ENCODE measurements around the gene HSPA12A.

HSPA12A gene

DNA sequence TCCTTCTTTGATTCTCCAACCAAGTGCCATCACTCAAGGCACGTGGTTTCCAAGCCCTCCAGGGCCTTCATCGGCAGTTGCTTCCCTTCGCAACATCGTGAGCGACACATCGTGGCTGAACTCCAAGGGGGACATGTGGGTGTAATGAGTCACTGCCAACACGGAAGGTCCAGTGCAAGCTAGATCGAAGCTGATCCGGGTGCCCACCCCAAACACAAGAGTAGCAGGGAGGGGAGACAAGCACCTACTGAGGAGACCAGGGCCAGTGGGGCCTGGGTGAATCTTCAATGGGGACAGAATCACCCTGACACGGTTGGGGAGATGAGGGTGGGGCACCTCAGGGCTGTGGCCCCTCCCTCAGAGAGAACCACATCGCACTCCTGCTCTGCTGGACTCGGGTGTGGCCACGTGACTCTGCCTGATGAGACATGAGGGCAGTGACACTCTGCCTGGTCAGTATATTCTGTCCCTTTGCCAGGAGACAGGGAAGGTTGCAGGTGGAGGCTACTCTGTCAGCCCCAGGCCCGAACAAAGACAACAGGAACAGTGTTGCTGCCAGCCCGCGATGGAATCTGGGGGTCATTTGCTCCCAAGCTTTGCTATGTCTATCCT, 36.8 kb upstream of the HSPA12A start:
- in situ Hi-C loops (cut with HindIII; ENCODE audit: low pct_unique_long_range_greater_than_20kb, low sequenced_read_pairs), result no loop called here
- DNase-seq (ENCODE audit: low read depth in 1 of 2, low spot score in 1 of 2), result no peak
- TF ChIP-seq JUND (IDR thresholded peaks at IDR 0.05; ENCODE audit: low read depth), result no peak

DNA sequence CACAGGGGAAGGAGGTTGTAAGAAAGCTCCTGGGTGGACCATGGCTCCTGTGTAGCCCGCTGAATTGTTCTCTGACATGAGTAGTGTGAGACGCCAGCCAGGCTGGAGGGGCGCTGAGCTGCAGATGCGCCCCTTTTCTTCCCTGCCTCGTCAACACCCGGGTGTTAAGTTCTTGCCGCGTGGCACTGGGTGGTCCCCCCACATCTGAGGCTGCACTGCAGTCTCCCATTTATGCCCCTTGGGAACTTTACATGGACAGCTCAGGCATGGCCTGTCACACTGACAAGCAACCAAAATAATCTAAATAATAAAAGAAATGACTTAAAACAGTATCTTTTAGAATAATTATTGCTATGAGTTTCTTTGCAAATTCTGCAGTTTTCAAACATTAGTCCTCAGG, 34.6 kb upstream of the HSPA12A start:
- DNase-seq (ENCODE audit: low read depth in 1 of 2, low spot score in 1 of 2), result no peak
- TF ChIP-seq JUND (IDR thresholded peaks at IDR 0.05; ENCODE audit: low read depth), result no peak
- in situ Hi-C loops (cut with HindIII; ENCODE audit: low pct_unique_long_range_greater_than_20kb, low sequenced_read_pairs), result no loop called here

DNA sequence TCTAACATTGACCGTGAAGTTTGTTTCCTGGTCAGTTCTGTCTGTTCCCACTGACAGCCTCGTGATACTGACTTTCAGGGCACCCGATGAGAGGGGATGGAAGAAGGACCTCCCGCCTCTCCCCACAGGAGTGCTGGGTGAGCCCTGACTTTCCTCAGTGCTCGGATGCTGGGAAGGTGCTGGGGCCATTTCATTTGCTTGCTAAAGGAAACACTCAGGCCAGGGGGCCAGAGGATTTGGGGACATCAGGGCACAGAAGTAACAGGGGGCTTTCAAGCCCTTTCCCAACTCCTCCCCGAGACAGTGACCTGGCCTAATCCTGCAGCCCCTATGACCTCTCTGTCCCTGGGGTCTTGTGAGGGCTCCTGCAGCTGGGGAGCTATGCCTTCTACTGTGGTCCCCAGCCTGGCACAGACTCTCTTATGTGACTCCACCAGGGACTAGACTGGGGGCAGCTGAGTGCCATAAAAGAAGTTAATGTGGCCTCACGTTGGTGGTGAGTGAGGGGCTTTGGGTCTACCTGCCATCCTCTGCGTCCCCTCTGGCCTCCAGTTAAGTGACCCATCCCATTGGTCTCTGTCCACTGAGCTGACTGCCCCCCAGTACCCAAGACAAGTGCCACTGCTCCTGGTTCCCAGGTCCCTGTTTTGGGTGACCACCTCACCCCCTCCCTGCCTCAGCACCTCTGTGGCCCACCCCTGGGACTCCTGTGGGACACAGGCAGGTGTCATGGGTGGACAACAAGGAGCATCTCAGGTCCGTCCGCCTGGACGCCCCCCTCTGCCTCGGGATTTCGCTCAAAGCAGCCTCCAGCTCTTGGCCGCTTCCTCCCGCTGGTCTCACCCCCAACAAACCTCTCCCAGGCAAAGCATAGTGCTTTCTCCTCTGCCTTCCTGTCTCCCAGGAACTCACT, 33.4 kb upstream of the HSPA12A start:
- in situ Hi-C loops (cut with HindIII; ENCODE audit: low pct_unique_long_range_greater_than_20kb, low sequenced_read_pairs), result no loop called here
- no peak for TF ChIP-seq JUND (IDR thresholded peaks at IDR 0.05; ENCODE audit: low read depth)
- DNase-seq (ENCODE audit: low read depth in 1 of 2, low spot score in 1 of 2), result no peak

DNA sequence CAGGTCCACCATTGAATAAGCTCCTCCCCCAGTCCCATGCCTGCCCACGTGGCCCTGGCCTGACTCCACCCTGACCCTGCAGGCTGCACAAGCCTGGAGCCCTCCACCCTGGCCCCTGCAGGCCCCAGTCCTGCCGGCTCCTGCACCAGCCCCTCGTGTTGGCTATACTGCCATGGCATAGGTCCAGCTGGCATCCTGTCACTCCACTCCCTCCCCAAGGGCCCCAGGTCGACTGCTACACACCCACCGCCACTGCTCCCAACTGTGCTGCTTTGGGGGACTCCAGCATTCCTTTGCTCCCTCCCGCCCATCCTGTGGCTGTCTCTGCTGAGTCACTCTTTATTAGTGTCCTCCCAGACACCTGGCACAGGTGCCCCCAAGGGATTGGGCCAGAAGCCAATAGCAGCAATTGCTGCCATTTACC, 32.4 kb upstream of the HSPA12A start:
- no peak for TF ChIP-seq JUND (IDR thresholded peaks at IDR 0.05; ENCODE audit: low read depth)
- in situ Hi-C loops (cut with HindIII; ENCODE audit: low pct_unique_long_range_greater_than_20kb, low sequenced_read_pairs), result no loop called here
- peak in 1 of 2 experiments; percentile 56 for DNase-seq (ENCODE audit: low read depth in 1 of 2, low spot score in 1 of 2)

DNA sequence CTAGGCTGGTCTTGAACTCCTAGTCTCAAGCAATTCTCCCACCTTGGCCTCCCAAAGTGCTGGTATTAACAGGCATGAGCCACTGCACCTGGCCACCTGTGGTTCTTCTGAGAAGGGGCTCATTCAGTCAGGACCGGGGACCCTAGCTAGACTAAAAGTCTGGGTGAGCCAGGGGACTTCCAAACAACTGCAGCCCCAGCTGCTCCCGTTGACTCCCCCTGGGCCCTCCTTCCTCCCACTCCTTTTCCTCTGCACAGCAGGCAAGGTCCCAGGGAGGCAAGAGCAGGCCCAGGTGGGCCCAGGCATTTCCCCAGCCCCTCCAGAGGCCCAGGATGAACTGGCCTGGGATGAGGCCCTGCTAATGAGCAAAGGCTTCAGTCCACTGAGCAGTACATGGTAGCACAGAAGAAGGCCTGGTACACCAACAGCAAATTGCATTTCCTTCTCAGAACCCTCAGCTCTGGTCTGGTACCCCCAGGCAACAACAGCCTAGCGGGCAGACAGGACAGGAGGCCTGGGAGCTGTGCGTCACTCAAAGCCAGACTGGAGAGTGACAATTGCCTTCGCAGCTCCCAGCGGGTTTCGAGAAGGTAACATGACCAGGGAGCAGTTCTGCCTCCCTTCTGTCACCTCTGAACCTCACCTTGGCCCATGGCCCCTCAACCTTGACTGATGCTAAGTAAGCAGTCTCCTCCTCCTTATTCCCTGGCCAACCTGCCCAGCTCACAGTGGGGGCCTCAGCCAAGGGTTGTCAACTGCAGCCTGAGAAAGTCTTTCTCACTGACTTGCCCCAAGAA, 30.7 kb upstream of the HSPA12A start:
- DNase-seq (ENCODE audit: low read depth in 1 of 2, low spot score in 1 of 2), result no peak
- in situ Hi-C loops (cut with HindIII; ENCODE audit: low pct_unique_long_range_greater_than_20kb, low sequenced_read_pairs), result no loop called here
- no peak for TF ChIP-seq JUND (IDR thresholded peaks at IDR 0.05; ENCODE audit: low read depth)

DNA sequence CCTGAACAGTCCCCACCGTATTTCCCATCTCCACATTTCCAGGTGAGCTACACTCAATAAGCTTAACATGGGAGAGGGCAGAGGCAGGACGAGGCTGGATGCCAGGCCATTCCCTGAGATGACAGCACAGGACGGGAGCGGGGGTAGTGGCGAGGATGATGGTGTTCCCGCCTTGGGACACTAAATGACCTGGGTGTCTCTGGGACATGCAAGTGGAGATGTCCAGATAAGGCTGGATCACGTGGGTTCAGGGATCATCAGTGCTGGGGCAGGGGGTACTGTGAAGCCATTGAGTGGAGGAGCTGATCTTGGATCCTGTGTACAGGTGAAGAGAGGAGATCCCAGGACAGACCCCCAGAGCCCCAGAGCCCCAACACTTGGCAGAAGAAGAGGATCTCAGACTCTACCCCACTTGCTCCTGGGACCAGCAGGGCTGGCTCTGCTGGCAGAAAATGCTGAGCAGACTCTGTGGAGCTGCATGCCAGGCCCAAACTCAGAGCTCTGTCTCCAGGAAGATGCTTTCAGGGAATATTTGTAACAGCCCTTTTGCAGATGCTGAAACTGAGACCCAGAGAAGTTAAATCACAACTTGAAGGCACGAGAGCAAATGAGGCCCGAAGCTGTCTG, 29.7 kb upstream of the HSPA12A start:
- TF ChIP-seq JUND (IDR thresholded peaks at IDR 0.05; ENCODE audit: low read depth), result no peak
- in situ Hi-C loops (cut with HindIII; ENCODE audit: low pct_unique_long_range_greater_than_20kb, low sequenced_read_pairs), result no loop called here
- no peak for DNase-seq (ENCODE audit: low read depth in 1 of 2, low spot score in 1 of 2)

DNA sequence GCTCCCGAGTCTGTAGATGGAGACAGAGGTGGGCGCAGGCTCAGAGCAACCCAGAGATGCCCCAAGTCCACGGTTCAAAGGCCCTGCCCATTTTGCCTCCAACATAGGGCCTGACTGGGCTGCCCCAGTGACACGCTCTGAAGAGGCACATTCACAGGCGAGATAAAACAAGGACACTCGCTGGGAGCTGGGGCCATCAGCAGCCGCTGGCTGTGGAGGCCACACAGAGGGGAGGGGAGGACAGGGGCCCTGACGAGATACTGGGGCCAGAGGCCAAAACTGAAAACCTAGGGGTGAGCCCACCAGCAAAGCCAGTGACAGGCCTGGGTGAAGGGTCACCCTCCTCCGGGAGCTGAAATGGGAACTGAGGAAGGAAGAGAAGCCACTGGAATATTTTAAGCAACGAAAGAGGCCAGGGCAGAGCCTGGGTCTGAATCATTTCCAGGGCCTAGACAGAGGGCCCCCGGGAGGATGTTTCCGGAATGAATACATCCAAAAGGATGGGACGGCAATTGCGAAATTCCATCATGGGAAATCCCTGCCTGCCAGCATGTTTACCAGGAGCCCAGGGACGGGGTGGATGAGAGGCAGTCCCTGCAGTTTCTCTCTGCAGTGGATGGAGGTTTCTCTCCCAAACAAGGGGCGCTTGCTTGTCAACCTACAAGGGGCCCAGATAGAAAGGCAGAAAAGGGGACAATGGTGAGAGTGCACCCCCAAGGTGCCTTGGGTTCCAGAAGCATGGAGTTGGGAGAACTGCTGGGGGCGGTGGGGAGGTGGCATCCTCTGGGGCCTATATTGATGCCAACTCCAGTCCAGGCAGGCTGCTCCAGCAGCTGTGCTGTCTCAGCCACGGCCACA, 29.0 kb upstream of the HSPA12A start:
- no peak for DNase-seq (ENCODE audit: low read depth in 1 of 2, low spot score in 1 of 2)
- TF ChIP-seq JUND (IDR thresholded peaks at IDR 0.05; ENCODE audit: low read depth), result no peak
- in situ Hi-C loops (cut with HindIII; ENCODE audit: low pct_unique_long_range_greater_than_20kb, low sequenced_read_pairs), result no loop called here

DNA sequence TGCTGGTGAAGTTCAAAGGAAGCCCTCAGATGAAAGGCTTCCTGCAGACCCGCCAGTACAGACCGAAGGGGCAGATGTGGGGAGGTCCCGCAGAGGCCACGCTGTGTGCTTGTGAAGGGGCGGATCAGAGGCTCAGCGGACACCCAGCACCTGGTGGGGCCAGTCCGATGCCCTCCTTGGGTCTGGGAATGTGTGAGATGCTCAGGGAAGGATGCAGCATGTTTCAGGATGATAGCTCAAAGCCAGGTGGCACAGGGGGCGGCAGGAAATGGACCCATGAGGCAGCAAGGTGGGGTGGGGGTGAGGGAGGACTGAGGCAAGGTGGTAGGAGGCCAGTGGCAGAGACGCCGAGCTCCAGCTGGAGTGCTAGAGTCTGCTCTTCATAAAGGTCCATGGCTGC, 27.9 kb upstream of the HSPA12A start:
- TF ChIP-seq JUND (IDR thresholded peaks at IDR 0.05; ENCODE audit: low read depth), result no peak
- no peak for DNase-seq (ENCODE audit: low read depth in 1 of 2, low spot score in 1 of 2)
- in situ Hi-C loops (cut with HindIII; ENCODE audit: low pct_unique_long_range_greater_than_20kb, low sequenced_read_pairs), result no loop called here

DNA sequence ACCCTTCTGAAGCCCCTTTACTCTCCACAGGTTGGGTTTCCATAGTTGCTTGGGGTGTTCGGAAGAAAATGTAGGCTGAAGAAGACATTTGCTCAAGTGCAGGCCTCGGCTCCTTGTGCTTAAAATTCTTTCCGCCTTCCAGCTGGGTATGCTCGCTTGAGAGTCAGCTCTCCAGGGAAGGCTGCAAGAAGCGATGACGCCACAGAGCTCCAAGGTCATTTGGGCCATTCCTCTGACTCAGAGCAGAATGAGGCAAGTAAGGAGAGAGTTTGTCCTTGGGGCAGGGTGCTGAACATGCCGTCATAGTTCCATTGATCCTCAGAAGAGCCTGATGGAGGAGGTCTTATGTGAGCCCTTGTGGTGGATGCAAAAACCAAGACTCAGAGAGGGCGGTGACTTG, 27.4 kb upstream of the HSPA12A start:
- in situ Hi-C loops (cut with HindIII; ENCODE audit: low pct_unique_long_range_greater_than_20kb, low sequenced_read_pairs), result no loop called here
- DNase-seq (ENCODE audit: low read depth in 1 of 2, low spot score in 1 of 2), result no peak
- TF ChIP-seq JUND (IDR thresholded peaks at IDR 0.05; ENCODE audit: low read depth), result no peak

DNA sequence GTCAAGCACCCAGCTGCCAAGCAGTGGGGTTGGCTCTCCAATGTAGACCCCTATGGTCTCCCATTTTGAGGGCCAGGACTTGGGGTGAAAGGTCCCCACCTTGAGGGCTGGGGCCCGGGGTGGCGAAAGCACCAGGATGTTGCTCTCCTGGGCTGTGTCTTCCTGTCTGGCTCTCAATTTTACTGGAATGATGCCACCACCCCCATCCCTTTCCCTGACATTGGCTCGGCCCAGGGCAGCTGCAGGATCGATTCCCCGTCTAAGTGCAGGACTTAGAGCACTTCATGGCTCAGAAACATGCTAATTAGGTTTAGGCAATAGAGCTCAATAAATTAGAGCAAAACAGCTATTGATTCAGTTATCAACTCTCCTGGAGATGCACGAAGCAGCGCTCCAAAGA, 27.0 kb upstream of the HSPA12A start:
- no peak for TF ChIP-seq JUND (IDR thresholded peaks at IDR 0.05; ENCODE audit: low read depth)
- in situ Hi-C loops (cut with HindIII; ENCODE audit: low pct_unique_long_range_greater_than_20kb, low sequenced_read_pairs), result no loop called here
- DNase-seq (ENCODE audit: low read depth in 1 of 2, low spot score in 1 of 2), result no peak

DNA sequence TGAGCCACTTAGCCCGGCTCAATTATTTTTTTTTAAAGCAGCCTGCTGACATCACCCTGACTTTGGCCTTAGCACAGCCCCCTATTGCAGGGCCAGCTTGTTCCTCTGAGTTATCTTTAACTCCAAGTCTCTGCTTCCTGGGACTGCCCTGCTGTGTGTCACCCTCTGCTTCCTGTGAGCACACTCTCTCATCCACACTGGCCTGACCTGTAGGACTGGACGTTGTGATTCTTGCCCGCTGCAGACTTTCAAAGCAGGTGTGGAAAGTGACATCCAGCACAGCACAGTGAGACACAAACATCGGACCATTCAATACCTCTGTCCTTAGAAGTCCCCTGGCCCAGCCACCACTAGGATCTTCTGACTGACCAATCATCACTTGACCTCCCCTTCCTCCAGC, 26.4 kb upstream of the HSPA12A start:
- no peak for TF ChIP-seq JUND (IDR thresholded peaks at IDR 0.05; ENCODE audit: low read depth)
- no peak for DNase-seq (ENCODE audit: low read depth in 1 of 2, low spot score in 1 of 2)
- in situ Hi-C loops (cut with HindIII; ENCODE audit: low pct_unique_long_range_greater_than_20kb, low sequenced_read_pairs), result no loop called here

Data from T47D (cell line).